Kidney tubule cell (primary cell): ENCODE results near the gene MBOAT1.
A peak's percentile ranks its signal among the peaks of the same experiment; 100 is the strongest.
"Not testable (repeated sequence)": the region's sequence is repeated elsewhere in the genome, so short reads cannot be mapped to it uniquely, and the experiment has no call there.

ENCODE experiments used
- DNase-seq: peaks from one replicate; pipeline ENCODE4 v3.0.0-alpha.2; 2018; ENCODE audit warnings: low spot score

Gene MBOAT1

DNA sequence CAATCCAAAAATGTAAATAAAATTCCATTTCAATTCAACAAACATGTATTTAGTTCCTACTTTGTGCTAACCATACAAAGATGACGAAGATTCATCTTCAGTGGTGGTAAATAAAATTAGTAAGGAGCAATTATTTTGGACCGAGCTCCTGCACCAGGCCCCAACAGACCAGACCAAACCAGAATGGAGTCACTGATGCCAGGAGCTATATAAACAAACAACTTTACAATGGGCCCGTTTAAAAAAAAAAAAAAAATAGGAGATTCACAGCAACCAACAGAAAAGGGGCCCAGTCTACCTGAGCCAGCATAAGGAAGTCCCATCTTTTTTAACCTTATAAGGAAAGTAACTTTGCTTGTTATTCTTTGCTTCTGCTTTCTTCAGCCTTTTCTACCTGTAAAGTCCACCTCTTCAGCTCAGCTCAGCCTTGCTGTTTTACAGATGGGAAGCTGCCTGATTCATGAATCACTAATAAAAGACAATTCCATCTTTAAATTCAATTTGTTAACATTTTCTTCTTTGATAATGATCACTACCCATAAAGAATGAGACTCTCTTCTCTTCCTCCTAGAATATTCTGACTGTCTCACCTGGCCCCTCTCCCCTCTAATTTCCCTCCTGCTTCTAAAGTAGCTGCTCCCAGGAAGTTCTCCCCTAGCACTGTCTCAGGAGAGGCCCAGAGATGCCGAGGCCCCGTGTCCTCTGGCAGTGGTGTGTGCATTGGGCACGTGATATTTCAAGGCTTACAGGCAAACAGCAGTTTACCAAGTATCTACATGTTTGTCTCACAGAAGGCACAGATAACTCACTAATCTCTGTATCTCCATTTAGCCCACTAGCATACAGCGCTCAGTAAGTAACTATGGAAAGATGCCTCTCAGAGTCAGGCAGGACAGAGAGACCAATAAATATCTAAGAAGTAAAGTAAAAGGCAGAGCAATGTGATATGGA lies 8.4 kb downstream of the MBOAT1 start:
- DNase-seq: no peak

DNA sequence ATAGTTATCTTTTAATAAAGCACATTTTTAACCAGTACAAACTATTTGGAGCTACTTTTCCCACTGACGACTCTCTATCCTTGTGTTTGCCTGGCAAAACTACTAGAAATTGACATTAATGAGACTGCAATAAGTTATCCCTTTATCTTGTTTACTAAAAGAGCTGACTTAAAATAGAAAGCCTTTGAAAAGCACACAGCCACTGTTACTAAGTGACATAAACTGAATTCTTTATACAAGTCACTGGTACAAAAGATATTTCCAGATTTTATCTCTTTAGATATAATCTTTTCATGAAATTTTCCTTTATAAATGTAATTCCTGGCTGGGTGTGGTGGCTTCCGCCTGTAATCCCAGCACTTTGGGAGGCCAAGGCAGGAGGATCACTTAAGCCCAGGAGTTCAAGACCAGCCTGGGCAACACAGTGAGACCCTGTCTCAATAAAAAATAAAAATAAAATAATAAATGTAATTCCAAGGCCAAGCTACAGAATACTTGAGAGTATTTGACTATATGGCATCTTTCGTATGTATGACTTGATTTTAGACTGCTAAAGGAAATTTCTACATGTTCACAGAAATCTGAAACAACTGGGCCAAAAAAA lies 9.5 kb downstream of the MBOAT1 start:
- DNase-seq: no peak

DNA sequence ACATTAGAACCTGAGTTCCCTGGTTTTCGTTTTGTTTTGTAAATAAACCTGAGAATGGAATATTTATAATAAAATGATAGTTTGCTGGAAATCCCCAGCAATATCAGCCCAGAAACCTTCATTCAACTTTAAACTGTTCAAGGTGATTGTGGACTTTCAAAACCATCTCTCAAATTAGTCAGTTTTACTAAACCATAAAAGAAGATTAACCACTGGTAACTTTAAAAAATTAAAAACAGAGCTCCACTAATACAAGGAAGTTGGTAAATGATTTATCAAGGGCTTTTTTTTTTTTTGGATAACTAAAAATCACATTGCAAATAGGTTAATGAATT lies 10.0 kb downstream of the MBOAT1 start:
- DNase-seq: no peak

DNA sequence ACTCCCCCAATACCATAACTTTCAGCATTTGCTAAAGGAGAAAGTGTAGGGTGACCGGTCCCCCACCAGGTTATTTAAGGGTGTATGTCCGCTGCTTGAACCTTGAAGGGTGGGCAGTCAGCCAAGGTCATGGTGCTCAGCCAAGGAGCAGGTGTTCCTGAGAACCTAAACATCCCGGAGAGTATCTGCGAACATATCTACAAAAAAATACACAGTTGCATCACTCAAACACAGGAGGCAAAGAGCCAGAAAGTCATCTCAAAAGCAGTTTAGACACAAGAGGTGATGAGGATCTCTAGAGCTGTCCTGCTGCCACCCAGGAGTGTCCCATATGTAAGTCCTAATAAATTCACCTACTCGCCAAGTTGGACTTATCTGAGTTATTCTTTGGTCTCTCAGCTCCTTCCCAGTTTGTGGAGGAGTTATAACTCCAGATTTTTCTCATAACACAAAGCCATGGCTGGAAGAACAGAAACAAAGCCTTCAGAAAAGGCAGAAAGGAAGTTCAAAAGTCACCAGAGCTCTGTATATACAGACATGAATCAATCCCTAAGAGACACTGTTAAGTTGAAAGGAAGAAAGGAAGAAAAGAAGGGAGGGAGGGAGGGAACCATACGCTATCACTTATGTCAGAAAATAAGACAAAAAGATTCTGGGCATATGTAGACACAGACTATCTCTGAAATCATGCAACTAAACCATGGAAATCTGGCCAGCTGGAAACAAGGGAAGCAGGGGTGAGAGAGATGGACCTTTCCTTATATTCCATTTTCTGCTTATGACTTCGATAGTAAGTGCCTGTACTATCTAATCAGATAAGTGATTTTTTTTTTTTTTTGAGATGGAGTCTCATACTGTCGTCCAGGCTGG lies 11.3 kb downstream of the MBOAT1 start:
- no peak for DNase-seq

DNA sequence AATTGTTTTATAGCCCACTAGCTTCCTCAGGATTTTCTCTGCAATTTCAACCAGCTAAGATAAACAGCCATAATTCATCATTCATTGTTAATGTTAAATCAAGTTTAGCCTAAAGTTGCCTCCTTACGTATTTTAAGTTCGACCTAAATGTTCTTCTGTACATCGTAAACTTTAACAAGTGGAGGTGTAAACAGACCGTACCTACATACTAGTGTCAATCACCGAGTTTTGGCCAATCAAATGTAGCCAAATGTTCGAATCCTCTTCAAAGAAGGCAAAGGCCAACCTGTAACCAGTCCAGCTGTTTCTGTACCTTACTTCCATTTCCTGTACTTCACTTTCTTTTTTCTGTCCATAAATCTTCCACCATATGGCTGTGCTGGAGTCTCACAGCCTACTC lies 13.5 kb downstream of the MBOAT1 start:
- no peak for DNase-seq

DNA sequence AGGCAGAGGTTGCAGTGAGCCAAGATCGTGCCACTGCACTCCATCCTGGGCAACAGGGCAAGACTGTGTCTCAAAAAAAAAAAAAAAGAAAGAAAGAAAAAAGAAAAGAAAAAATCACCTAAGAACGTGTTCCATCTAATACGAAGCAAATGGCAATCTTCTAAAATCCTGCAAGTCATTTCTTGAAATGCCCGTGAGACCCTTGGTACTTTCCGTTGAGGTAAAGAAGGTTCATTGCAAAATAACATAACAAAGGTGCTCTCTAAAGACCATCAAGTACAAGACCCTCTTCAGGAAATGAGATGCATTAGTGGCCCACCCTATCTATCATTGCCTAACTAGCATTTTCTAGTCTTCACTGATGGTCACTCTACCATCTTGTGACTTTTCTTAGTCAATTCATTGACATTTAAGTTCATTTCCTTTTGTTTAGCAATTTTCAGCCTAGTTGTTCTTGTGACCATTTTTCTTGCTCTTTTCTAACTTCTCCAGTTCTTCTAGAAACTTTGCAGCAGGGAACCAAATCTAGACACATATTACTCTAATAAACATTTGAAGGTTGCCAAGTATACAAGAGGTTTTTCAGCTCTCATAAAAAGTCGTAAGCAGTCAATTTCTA lies 14.0 kb downstream of the MBOAT1 start:
- no peak for DNase-seq

DNA sequence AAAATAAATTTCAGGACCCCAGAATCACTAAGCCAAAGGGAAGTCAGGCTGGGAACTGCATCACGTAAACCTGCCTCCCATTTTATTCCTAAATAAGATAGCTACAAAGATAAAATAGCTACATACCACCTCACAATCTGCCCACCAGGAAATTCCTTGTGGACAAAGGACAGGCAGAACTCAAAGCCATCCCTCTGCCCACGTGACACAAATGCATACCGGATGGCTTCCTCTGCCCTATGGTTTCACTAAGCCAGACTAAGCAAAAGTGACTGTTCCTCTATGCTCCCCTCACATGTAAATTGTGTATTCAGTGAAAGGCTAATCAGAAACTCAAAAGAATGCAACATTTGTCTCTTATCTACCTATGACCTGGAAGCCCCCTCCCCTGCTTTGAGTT lies 15.0 kb downstream of the MBOAT1 start:
- no peak for DNase-seq

DNA sequence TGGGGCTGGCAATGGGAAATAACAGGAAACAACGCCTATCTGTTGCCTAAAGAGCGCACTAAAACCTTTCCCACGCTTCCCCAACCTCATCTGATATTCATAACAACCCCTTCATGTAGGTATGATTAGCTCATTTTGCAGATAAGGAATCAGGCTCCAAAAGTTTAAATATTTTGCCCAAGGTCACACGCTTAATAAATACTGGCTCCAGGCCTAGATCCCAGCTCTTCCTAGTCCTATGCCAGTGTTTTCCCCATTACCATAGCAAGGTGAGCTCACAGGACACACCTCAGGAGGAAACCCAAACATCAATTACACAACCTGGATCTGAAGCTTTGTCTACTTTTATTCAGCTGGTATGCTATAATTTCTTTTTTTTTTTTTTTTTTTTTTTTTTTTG lies 19.6 kb downstream of the MBOAT1 start:
- DNase-seq: no peak

DNA sequence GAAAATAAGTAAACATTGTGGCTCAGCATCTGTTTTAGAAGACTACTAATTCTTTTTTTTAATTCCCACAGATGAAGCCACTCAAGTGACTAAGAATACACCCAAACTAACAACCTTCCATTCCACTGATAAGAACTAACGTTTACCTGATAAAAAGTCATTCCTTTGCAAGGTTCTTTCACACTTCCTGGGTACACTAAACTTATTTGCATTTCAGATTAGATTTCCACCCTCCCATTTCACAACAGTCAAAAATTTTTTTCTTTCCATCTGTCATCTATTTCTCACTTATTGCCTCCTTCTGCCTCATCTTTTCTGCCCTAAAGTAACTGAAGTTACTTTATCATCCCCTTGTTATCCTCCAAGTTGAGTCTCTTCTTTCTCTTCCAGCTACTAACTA lies 20.3 kb downstream of the MBOAT1 start:
- no peak for DNase-seq

DNA sequence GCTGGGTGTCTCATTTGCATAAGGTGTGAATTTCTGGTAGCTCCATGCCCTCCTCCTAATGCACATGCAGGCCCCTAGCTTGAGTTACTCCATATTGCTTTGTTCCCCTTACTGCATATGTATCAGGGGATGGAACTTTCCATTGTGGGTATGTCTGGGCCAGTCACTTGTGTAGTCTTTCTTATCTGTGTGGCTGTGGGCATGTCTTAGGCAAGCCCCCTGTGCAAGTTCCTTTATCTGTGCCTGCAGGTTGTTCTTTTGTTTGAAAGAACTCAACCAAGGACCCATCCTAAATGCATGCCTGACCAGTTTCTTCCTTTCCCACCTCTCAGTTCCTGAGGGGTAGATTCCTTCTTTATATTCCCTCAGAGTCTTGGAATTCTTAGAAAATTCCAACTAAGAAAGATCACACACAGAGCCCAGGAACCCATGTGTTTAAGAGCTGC lies 23.6 kb downstream of the MBOAT1 start:
- DNase-seq: peak; percentile 74

DNA sequence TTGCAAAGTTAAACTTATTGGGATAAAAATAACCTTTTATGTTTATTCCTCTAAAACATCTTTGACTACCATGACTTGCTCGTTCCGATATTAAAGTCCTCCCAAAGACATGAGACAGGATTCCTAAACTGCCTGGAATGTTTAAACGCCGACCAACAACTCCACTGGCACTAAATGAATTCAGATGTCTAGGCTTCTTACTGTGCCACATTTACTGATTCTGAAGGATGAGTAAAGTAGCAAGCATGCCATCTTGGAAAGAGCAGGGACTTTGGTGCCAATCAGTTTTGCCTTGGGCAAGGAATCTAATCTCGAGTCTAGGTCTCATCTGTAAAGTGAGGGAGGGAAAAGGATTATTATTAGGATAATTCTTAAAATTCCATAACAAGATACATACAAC lies 25.3 kb downstream of the MBOAT1 start:
- DNase-seq: no peak

DNA sequence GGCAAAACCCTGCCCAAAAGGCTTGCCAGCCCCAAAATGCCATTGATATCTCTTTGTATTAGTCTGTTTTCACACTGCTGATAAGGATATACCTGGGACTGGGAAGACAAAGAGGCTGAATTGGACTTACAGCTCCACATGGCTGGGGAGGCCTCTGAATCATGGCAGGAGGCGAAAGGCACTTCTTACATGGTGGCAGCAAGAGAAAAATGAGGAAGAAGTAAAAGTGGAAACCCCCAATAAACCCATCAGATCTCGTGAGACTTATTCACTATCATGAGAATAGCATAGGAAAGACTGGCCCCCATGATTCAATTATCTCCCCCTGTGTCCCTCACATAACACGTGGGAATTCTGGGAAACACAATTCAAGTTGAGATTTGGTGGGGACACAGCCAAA lies 28.6 kb downstream of the MBOAT1 start:
- DNase-seq: no peak

DNA sequence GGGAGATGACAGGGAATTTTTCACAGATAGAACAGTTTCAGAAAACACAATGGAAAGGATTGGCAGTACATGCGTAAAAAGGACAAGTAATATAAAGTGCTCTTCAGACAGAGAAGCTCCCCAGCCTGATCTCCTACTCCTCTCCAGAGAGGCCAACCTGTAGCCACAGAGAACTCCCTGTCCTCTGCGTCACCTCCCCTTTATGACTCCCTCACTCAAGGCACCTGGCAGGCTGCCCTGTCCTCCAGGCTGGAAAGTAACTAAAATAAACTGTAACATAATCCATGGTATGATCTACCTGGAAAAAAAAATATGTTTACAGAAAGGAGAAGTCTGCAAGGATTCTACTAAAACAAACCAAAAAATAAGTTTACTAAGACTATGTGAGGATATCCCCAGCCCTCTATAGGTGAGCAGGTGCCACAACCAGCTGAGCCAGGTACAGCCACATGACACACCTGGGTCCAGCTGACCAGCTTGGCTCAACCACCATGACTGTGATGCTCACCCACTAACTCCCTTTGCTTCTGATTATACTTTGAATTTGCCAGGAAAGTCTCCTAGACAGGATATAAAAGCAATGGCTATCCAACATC lies 29.2 kb downstream of the MBOAT1 start:
- peak; percentile 76 for DNase-seq

DNA sequence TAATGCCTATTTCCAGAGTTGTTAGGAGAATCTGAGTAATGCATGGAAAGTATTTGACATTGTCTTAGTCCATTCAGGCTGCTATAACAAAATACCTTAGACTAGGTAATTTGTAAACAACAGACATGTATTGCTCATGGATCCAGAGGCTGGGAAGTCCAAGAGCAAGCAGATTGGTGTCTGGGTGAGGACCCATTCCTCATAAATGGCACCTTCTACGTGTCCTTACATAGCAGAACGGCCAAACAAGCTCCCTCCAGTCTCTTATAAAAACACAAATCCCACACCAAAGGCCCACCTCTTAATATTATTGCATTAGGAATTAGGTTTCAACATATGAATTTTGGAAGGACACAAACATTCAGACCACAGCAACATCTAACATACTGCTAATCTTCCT lies 30.2 kb downstream of the MBOAT1 start:
- no peak for DNase-seq

DNA sequence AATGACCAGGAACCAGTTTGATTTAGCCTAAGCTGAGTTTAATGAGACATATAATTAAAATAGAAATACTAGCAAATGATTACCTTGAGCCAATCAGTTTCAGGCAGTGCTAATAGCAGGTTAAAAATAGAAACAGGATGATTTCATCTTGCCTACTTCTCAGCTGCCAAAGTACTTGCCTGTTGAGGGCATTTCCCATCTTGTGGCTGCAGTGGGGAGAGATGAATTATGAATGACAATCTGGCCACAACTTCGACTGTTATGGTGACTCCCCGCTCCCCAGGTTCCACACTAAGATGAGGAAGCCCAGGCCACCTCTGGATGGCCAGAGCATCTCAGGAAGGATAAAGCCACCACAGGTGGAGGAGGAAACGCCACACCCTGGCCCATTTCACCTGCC lies 31.3 kb downstream of the MBOAT1 start:
- DNase-seq: peak; percentile 51

DNA sequence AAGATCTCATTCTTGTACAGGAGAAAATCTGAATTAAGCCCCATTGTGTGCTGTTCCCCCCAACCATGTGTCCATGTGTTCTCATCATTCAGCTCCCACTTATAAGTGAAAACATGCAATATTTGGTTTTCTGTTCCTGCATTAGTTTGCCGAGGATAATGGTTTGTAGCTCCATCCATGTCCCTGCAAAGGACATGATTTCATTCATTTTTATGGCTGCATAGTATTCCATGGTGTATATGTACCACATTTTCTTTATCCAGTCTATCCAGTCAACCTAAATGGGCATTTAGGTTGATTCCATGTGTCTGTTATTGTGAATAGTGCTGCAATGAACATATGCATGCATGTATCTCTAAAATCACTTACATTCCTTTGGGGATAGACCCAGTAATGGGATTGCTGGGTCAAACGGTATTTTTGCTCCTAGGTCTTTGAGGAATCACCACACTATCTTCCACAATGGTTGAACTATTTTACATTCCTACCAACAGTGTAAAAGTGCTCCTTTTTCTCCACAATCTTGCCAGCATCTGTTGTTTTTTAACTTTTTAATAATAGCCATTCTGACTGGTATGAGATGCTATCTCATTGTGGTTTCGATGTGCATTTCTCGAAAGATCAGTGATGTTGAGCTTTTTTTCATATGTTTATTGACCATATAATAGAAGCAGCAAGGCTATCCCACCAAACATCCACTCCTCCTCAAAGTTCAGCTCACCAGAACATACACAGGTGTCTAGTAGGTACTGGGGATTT lies 32.8 kb downstream of the MBOAT1 start:
- not testable (repeated sequence) for DNase-seq

DNA sequence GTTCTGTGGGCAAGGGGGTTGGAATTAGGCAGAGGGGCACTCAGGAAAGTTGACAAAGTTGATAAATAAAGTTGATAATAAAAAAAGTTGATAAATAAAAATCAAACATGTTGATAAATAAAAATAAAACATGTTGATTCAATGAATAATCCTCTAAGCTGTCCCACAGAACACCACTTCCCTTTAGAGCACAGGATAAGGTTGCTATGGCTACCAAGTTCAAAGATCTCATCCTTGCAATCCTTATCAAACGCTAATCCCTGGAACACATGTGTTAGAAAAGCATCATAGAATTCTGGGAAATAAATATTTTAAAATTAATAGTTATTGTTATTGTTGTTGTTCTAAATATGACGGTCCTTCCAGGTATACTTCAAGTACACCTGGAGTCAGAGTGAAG lies 33.9 kb downstream of the MBOAT1 start:
- DNase-seq: no peak

DNA sequence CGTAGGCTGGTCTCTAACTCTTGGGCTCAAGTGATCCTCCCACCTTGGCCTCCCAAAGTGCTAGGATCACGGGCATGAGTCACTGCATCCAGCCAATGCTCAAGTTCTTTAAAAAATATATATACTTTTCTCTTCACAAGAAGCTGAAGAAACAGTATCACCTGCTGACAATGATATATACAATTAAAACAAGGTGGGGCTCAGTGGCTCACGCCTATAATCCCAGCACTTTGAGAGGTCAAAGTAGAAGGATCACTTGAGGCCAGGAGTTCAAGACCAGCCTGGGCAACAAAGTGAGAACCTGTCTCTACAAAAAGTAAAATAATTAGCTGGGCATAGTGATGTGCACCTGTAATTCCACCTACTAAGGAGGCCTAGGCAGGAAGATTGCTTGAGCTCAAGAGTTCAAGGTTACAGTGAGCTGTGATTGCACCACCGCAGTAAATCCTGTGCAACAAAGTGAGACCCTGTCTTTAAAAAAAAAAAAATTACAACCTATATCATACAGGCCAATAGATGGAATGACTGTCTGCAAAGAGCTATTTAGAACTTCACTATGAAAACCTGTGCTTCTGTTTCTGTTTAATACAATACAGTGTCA lies 36.4 kb downstream of the MBOAT1 start:
- no peak for DNase-seq

DNA sequence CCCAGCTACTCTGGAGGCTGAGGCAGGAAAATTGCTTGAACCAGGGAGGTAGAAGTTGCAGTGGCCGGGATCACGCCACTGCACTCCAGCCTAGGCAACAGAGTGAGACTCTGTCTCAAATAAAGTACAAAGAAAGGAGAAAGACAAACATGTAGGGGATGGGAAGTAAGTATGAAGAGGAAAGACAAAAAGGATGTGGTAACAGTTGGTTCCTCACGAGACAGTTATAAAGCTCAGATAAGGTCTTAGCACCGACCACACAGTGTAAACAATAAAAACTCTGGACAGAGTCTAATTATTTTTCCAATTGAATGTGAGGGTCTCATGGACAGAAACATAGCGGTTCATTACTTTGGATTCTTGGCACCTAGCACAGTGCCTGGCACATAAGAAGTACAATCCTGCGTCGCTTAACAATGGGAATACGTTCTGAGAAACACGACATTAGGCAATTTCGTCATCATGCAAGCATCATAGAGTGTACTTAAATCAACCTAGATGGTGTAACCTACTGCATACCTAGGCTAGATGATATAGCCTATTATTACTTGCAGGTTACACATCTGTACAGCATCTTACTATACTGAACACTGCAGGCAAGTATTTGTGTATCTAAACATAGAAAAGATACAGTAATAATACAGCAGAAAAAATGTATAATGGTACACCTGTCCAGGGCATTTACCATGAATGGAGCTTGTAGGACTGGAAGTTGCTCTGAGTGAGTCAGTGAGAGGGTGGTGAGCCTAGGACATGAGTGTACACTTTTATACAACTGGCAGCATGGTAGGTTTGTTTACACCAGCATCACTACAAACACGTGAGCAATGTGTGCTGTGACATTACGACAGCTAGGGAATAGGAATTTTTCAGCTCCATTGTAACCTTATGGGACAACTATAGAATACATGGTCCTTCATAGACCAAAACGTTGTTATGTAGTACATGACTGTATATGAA lies 38.2 kb downstream of the MBOAT1 start:
- DNase-seq: no peak
